Limb (tissue), 2 donors: ENCODE results near the gene MEIS2.

Source experiments
- DNase-seq, 2 donors: peaks; one replicate each; pipeline ENCODE4 v3.0.0-alpha.2; 2016; ENCODE audit errors: extremely low spot score in 2 of 2

Gene MEIS2

GRCh38 chr15:36880224-36880912, 220.0 kb downstream of the MEIS2 start:
- DNase-seq: peak in 1 of 2 donors; percentile 62

GRCh38 chr15:36879568-36880222, 220.7 kb downstream of the MEIS2 start:
- no peak for DNase-seq

GRCh38 chr15:36878684-36879262, 221.6 kb downstream of the MEIS2 start:
- DNase-seq: no peak

- DNase-seq: peak in 1 of 2 donors; percentile 47
These were observed 222.3 kb downstream of the MEIS2 start for GRCh38 chr15:36877796-36878683.

- DNase-seq: no peak
These were observed 223.1 kb downstream of the MEIS2 start for GRCh38 chr15:36877294-36877693.

GRCh38 chr15:36875740-36876334, 224.5 kb downstream of the MEIS2 start:
- no peak for DNase-seq

- no peak for DNase-seq
These were observed 225.4 kb downstream of the MEIS2 start for GRCh38 chr15:36874930-36875329.

- no peak for DNase-seq
These were observed 232.9 kb downstream of the MEIS2 start for GRCh38 chr15:36867436-36867835.

GRCh38 chr15:36866896-36867295, 233.5 kb downstream of the MEIS2 start:
- DNase-seq: no peak

- peak in 1 of 2 donors; percentile 27 for DNase-seq
These were observed 236.8 kb downstream of the MEIS2 start for GRCh38 chr15:36863570-36863969.

GRCh38 chr15:36860792-36861191, 239.6 kb downstream of the MEIS2 start:
- no peak for DNase-seq

- no peak for DNase-seq
These were observed 241.9 kb downstream of the MEIS2 start for GRCh38 chr15:36858423-36858822.

GRCh38 chr15:36856339-36856973, 243.9 kb downstream of the MEIS2 start:
- DNase-seq: no peak

GRCh38 chr15:36850864-36851263, 249.5 kb downstream of the MEIS2 start:
- no peak for DNase-seq

- no peak for DNase-seq
These were observed 255.1 kb downstream of the MEIS2 start for GRCh38 chr15:36845270-36845669.

- peak in 1 of 2 donors; percentile 29 for DNase-seq
These were observed 255.8 kb downstream of the MEIS2 start for GRCh38 chr15:36844534-36844998.

- no peak for DNase-seq
These were observed 256.5 kb downstream of the MEIS2 start for GRCh38 chr15:36843822-36844221.

- DNase-seq: no peak
These were observed 259.2 kb downstream of the MEIS2 start for GRCh38 chr15:36841193-36841592.
